NCI-H2227 (cell line): ENCODE data around the gene SLC26A4.

Experiments used
- DNase-seq: peaks from one replicate; lab custom pipeline; 2025; ENCODE audit not compliant: unreplicated experiment; lab: John Stamatoyannopoulos, UW

SLC26A4 gene

GRCh38 chr7:107659666-107660065, 962 bp upstream of the SLC26A4 start:
- no peak for DNase-seq

GRCh38 chr7:107661081-107661864, 645 bp downstream of the SLC26A4 start:
- peak; percentile 62 for DNase-seq

GRCh38 chr7:107661865-107662379, 1.3 kb downstream of the SLC26A4 start:
- no peak for DNase-seq

- no peak for DNase-seq
Observed at GRCh38 chr7:107663196-107663595, 2.6 kb downstream of the SLC26A4 start.

GRCh38 chr7:107666790-107667189, 6.2 kb downstream of the SLC26A4 start:
- DNase-seq = no peak

GRCh38 chr7:107667341-107667740, 6.7 kb downstream of the SLC26A4 start:
- no peak for DNase-seq

- DNase-seq = no peak
Observed at GRCh38 chr7:107668296-107668695, 7.7 kb downstream of the SLC26A4 start.

GRCh38 chr7:107672183-107672582, 11.6 kb downstream of the SLC26A4 start:
- no peak for DNase-seq

- no peak for DNase-seq
Observed at GRCh38 chr7:107676249-107676648, 15.6 kb downstream of the SLC26A4 start.

- no peak for DNase-seq
Observed at GRCh38 chr7:107678110-107678753, 17.6 kb downstream of the SLC26A4 start.

GRCh38 chr7:107680478-107680877, 19.9 kb downstream of the SLC26A4 start:
- no peak for DNase-seq

- no peak for DNase-seq
Observed at GRCh38 chr7:107682886-107683285, 22.3 kb downstream of the SLC26A4 start.

GRCh38 chr7:107684287-107684686, 23.7 kb downstream of the SLC26A4 start:
- no peak for DNase-seq

- DNase-seq = no peak
Observed at GRCh38 chr7:107684947-107685463, 24.4 kb downstream of the SLC26A4 start.

GRCh38 chr7:107686816-107687387, 26.3 kb downstream of the SLC26A4 start:
- no peak for DNase-seq

GRCh38 chr7:107687656-107688055, 27.0 kb downstream of the SLC26A4 start:
- DNase-seq = no peak

GRCh38 chr7:107689553-107689952, 28.9 kb downstream of the SLC26A4 start:
- no peak for DNase-seq

- no peak for DNase-seq
Observed at GRCh38 chr7:107690084-107690483, 29.5 kb downstream of the SLC26A4 start.

GRCh38 chr7:107690611-107691010, 30.0 kb downstream of the SLC26A4 start:
- no peak for DNase-seq

GRCh38 chr7:107691716-107692115, 31.1 kb downstream of the SLC26A4 start:
- DNase-seq = no peak

GRCh38 chr7:107692501-107692900, 31.9 kb downstream of the SLC26A4 start:
- DNase-seq = no peak

GRCh38 chr7:107693396-107693795, 32.8 kb downstream of the SLC26A4 start:
- DNase-seq = no peak
